ENCODE data around the gene DDAH1.

The DDAH1 gene

DNA sequence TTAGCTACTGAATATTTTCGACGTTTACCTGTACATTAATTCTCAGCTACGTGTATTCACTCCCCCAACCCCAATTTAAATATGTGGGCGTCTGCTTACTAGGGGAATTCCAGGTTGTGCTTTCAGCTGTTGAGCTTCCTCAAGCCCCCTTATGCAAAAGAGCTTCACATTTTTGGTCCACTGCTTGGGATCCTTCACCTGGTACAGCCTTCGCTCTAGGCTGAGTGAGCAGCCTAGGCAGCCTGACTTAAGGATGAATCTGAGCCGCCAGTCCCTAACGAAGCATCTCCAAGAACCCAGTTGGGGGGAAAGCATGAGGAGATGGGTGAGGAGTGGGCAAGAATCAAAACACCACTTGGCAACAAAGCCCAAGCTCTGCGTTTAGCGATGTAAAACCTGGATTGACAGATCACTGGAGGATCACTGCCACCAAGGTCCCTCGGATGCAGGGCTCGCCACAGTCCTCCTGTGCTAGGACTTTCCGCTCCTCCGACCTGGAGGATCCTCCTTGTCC, 189.2 kb downstream of the DDAH1 start:
- Histone ChIP-seq H2AFZ (ENCODE audit: insufficient read depth, low read length, poor library complexity) (peak overlapping the region; percentile 61), H2BK12ac (ENCODE audit: low read length) (no peak overlapping the region), H3K4me2 (ENCODE audit: low read length) (peak overlapping the region; percentile 94), H3K9ac (ENCODE audit: low read length) (peak overlapping the region; percentile 95), H3K27ac (ENCODE audit: low read depth, low read length) (peak overlapping the region; percentile 88), H3K79me1 (ENCODE audit: low read length) (peaks cover 10% of the 10 kb centered on the region), H2BK5ac (ENCODE audit: low read depth, low read length, poor library complexity) (peak overlapping the region; percentile 56), H3K18ac (ENCODE audit: low read length) (peak overlapping the region; percentile 78), H3K36me3 (ENCODE audit: control insufficient read depth in 1 of 2, insufficient read depth in 2 of 2, low read length in 2 of 2) (peaks cover 2% of the 10 kb centered on the region in 2 experiments), H3K14ac (ENCODE audit: low read length) (peak overlapping the region; percentile 87), H3K4ac (ENCODE audit: low read depth, low read length) (peak overlapping the region; percentile 77), H4K12ac (ENCODE audit: low read depth, low read length) (peak overlapping the region; percentile 62), H3K79me2 (ENCODE audit: control insufficient read depth, insufficient read depth, low read length, poor library complexity) (peaks cover 7% of the 10 kb centered on the region), H2AK5ac (ENCODE audit: low read length) (peak overlapping the region; percentile 8), H4K8ac (ENCODE audit: low read depth, low read length) (peak overlapping the region; percentile 91), H3K4me3 (ENCODE audit: low read depth, low read length) (peak overlapping the region; percentile 87), H4K91ac (ENCODE audit: low read depth, low read length) (peak overlapping the region; percentile 78), H3K27me3 (ENCODE audit: insufficient read depth, low read length) (no peaks in the 10 kb centered on the region), H3K9me3 (ENCODE audit: insufficient read depth, low read depth, low read length) (no peaks in the 10 kb centered on the region), H2BK120ac (ENCODE audit: insufficient read depth, low read length, poor library complexity) (peak overlapping the region; percentile 5), H3K23ac (ENCODE audit: low read length) (peak overlapping the region; percentile 10), H3K4me1 (ENCODE audit: control insufficient read depth in 1 of 2, insufficient read depth in 2 of 2, low read length in 2 of 2) (peaks cover 6% of the 10 kb centered on the region in 2 experiments)
- no CpG with 5 or more reads among the region's 13 CpGs for whole genome bisulfite sequencing (ENCODE audit: extremely low coverage, insufficient coverage, insufficient read length)
- DNase-seq = no peak

DNA sequence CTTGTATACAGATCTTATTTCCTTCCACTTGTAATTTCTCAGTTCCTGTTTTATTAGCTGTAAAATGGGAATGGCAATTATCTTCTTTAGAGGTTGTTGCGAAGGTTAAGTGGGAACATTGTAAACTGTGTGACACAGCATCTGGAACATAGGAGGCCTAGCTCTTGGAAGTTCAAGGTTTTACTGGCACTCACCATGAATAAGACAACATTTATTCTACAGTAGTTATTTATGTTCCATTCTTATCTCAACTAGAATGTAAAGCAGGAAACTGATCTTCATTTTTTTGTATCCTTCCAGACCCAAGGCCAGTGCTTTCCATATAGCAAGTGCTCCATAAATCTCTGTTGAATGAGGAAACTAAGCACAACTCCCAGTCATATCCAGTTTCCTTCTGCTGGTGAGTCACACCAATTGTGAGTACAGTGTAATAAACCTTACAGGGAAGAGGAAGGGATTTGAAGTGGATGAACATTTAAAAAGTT, 189.9 kb downstream of the DDAH1 start:
- Histone ChIP-seq H3K4ac (ENCODE audit: low read depth, low read length) (peak overlapping the region; percentile 43), H4K8ac (ENCODE audit: low read depth, low read length) (no peak overlapping the region), H3K79me2 (ENCODE audit: control insufficient read depth, insufficient read depth, low read length, poor library complexity) (peaks cover 7% of the 10 kb centered on the region), H2AFZ (ENCODE audit: insufficient read depth, low read length, poor library complexity) (no peak overlapping the region), H3K27me3 (ENCODE audit: insufficient read depth, low read length) (no peaks in the 10 kb centered on the region), H3K9me3 (ENCODE audit: insufficient read depth, low read depth, low read length) (no peaks in the 10 kb centered on the region), H4K12ac (ENCODE audit: low read depth, low read length) (no peak overlapping the region), H3K36me3 (ENCODE audit: control insufficient read depth in 1 of 2, insufficient read depth in 2 of 2, low read length in 2 of 2) (peaks cover 5 to 6% of the 10 kb centered on the region in 2 experiments), H3K79me1 (ENCODE audit: low read length) (peaks cover 10% of the 10 kb centered on the region), H2BK5ac (ENCODE audit: low read depth, low read length, poor library complexity) (no peak overlapping the region), H2AK5ac (ENCODE audit: low read length) (no peak overlapping the region), H3K4me3 (ENCODE audit: low read depth, low read length) (no peak overlapping the region), H3K27ac (ENCODE audit: low read depth, low read length) (no peak overlapping the region), H2BK120ac (ENCODE audit: insufficient read depth, low read length, poor library complexity) (no peak overlapping the region), H4K91ac (ENCODE audit: low read depth, low read length) (no peak overlapping the region), H3K4me2 (ENCODE audit: low read length) (peak overlapping the region; percentile 46), H3K23ac (ENCODE audit: low read length) (no peak overlapping the region), H2BK12ac (ENCODE audit: low read length) (no peak overlapping the region), H3K9ac (ENCODE audit: low read length) (no peak overlapping the region), H3K18ac (ENCODE audit: low read length) (no peak overlapping the region), H3K14ac (ENCODE audit: low read length) (no peak overlapping the region), H3K4me1 (ENCODE audit: control insufficient read depth in 1 of 2, insufficient read depth in 2 of 2, low read length in 2 of 2) (peaks cover 6% of the 10 kb centered on the region in 2 experiments)
- no CpG with 5 or more reads among the region's 1 CpG for WGBS (ENCODE audit: extremely low coverage, insufficient coverage, insufficient read length)
- DNase-seq = peak; percentile 13 to 39

DNA sequence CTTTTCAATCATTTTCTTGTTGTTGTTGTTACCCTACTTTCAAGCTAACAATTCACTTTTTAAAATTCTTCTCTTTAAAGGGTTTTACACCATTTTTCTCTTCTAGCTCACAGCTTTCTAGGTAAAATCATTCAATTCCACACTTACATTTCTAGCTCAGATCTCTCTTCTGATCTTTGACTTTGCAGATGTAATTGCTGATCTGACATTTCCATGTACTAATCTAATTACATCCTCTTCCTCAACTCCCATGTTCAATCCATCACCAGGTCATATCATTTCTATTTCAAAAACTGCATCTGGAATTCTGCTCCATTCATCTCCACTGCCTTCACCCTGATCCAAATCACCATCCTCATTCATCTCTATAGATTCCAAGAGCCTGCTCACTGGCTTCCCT, 191.6 kb downstream of the DDAH1 start:
- H3K79me1 ChIP-seq (ENCODE audit: low read length) = peaks cover 10% of the 10 kb centered on the region
- H3K27ac ChIP-seq (ENCODE audit: low read depth, low read length) = no peak overlapping the region
- no peak overlapping the region for H3K18ac ChIP-seq (ENCODE audit: low read length)
- H4K12ac ChIP-seq (ENCODE audit: low read depth, low read length) = no peak overlapping the region
- no peaks in the 10 kb centered on the region for H3K27me3 ChIP-seq (ENCODE audit: insufficient read depth, low read length)
- peaks cover 7% of the 10 kb centered on the region for H3K79me2 ChIP-seq (ENCODE audit: control insufficient read depth, insufficient read depth, low read length, poor library complexity)
- peaks cover 9 to 10% of the 10 kb centered on the region in 2 experiments for H3K36me3 ChIP-seq (ENCODE audit: control insufficient read depth in 1 of 2, insufficient read depth in 2 of 2, low read length in 2 of 2)
- H3K9me3 ChIP-seq (ENCODE audit: insufficient read depth, low read depth, low read length) = no peaks in the 10 kb centered on the region
- H3K14ac ChIP-seq (ENCODE audit: low read length) = no peak overlapping the region
- no peak for DNase-seq
- no peak overlapping the region for H3K23ac ChIP-seq (ENCODE audit: low read length)
- H2AFZ ChIP-seq (ENCODE audit: insufficient read depth, low read length, poor library complexity) = no peak overlapping the region
- H4K91ac ChIP-seq (ENCODE audit: low read depth, low read length) = no peak overlapping the region
- no peak overlapping the region for H2BK120ac ChIP-seq (ENCODE audit: insufficient read depth, low read length, poor library complexity)
- no peak overlapping the region for H3K9ac ChIP-seq (ENCODE audit: low read length)
- H4K8ac ChIP-seq (ENCODE audit: low read depth, low read length) = no peak overlapping the region
- no peak overlapping the region for H3K4me2 ChIP-seq (ENCODE audit: low read length)
- no peak overlapping the region for H2AK5ac ChIP-seq (ENCODE audit: low read length)
- H3K4me1 ChIP-seq (ENCODE audit: control insufficient read depth in 1 of 2, insufficient read depth in 2 of 2, low read length in 2 of 2) = peaks cover 0 to 1% of the 10 kb centered on the region in 2 experiments
- no peak overlapping the region for H2BK5ac ChIP-seq (ENCODE audit: low read depth, low read length, poor library complexity)
- H3K4ac ChIP-seq (ENCODE audit: low read depth, low read length) = no peak overlapping the region
- H2BK12ac ChIP-seq (ENCODE audit: low read length) = no peak overlapping the region
- H3K4me3 ChIP-seq (ENCODE audit: low read depth, low read length) = no peak overlapping the region

DNA sequence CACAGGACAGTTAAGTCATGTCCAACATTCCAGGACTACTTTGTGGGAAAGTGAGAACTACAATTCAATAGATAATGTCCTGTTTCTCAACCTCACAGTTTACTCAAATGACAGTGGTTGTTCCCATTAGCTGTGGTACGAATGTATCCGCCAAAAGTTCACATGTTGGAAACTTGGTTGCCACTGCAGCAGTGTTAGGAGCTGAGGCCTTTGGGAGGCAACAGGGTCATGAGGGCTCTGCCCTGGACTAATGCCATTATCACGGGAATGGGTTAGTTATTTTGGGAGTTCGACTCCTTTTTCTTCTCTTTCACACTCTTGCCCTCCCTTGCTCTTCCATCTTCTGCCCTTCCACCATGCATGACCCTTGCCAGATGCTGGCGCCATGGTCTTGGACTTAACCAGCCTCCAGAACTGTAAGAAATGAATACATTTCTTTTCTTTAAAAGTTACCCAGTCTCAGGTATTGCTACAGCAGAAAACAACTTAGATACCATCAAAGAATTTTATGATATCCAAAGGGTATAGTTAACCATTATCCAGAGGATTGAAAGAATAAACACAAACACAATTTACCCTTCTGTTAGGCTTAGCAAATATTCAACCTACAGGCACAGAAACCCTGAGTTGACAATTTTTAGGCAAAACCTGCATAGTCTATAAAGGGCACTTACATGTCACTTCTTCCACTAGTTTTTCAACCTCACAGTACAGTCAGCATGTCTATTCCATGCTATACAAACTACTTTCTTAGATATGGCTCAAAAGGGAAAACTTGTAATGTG, 196.0 kb downstream of the DDAH1 start:
- H2AK5ac ChIP-seq (ENCODE audit: low read length) = no peak overlapping the region
- no peaks in the 10 kb centered on the region for H3K27me3 ChIP-seq (ENCODE audit: insufficient read depth, low read length)
- H3K79me1 ChIP-seq (ENCODE audit: low read length) = no peaks in the 10 kb centered on the region
- no peak overlapping the region for H3K14ac ChIP-seq (ENCODE audit: low read length)
- no peak overlapping the region for H3K4me3 ChIP-seq (ENCODE audit: low read depth, low read length)
- H4K12ac ChIP-seq (ENCODE audit: low read depth, low read length) = no peak overlapping the region
- H2BK12ac ChIP-seq (ENCODE audit: low read length) = no peak overlapping the region
- no peak overlapping the region for H3K9ac ChIP-seq (ENCODE audit: low read length)
- H3K4me1 ChIP-seq (ENCODE audit: control insufficient read depth in 1 of 2, insufficient read depth in 2 of 2, low read length in 2 of 2) = no peaks in the 10 kb centered on the region
- no peak overlapping the region for H2AFZ ChIP-seq (ENCODE audit: insufficient read depth, low read length, poor library complexity)
- no peaks in the 10 kb centered on the region for H3K79me2 ChIP-seq (ENCODE audit: control insufficient read depth, insufficient read depth, low read length, poor library complexity)
- DNase-seq = no peak
- no peak overlapping the region for H2BK5ac ChIP-seq (ENCODE audit: low read depth, low read length, poor library complexity)
- no peak overlapping the region for H4K91ac ChIP-seq (ENCODE audit: low read depth, low read length)
- H2BK120ac ChIP-seq (ENCODE audit: insufficient read depth, low read length, poor library complexity) = no peak overlapping the region
- H3K4me2 ChIP-seq (ENCODE audit: low read length) = no peak overlapping the region
- WGBS (ENCODE audit: extremely low coverage, insufficient coverage, insufficient read length) = no CpG with 5 or more reads among the region's 5 CpGs
- H3K27ac ChIP-seq (ENCODE audit: low read depth, low read length) = no peak overlapping the region
- H4K8ac ChIP-seq (ENCODE audit: low read depth, low read length) = no peak overlapping the region
- H3K9me3 ChIP-seq (ENCODE audit: insufficient read depth, low read depth, low read length) = no peaks in the 10 kb centered on the region
- no peak overlapping the region for H3K23ac ChIP-seq (ENCODE audit: low read length)
- no peak overlapping the region for H3K4ac ChIP-seq (ENCODE audit: low read depth, low read length)
- H3K18ac ChIP-seq (ENCODE audit: low read length) = no peak overlapping the region
- H3K36me3 ChIP-seq (ENCODE audit: control insufficient read depth in 1 of 2, insufficient read depth in 2 of 2, low read length in 2 of 2) = peaks cover 15 to 17% of the 10 kb centered on the region in 2 experiments

Measured in trophoblast cell (in vitro differentiated cells and primary cell).